GM21515 (cell line): ENCODE measurements around the gene SYPL1.

Experiments
- ATAC-seq: cut with Tn5 transposase; IDR thresholded peaks from one replicate; pipeline ENCODE4 v1.9.1; 2021; ENCODE audit not compliant: unreplicated experiment

Gene SYPL1

GRCh38 chr7:106053109-106053508, 59.0 kb downstream of the SYPL1 start:
- no peak for ATAC-seq

- no peak for ATAC-seq
Measured at GRCh38 chr7:106052681-106053080, 59.4 kb downstream of the SYPL1 start.

- ATAC-seq, result no peak
Measured at GRCh38 chr7:106050746-106051117, 61.4 kb downstream of the SYPL1 start.

DNA sequence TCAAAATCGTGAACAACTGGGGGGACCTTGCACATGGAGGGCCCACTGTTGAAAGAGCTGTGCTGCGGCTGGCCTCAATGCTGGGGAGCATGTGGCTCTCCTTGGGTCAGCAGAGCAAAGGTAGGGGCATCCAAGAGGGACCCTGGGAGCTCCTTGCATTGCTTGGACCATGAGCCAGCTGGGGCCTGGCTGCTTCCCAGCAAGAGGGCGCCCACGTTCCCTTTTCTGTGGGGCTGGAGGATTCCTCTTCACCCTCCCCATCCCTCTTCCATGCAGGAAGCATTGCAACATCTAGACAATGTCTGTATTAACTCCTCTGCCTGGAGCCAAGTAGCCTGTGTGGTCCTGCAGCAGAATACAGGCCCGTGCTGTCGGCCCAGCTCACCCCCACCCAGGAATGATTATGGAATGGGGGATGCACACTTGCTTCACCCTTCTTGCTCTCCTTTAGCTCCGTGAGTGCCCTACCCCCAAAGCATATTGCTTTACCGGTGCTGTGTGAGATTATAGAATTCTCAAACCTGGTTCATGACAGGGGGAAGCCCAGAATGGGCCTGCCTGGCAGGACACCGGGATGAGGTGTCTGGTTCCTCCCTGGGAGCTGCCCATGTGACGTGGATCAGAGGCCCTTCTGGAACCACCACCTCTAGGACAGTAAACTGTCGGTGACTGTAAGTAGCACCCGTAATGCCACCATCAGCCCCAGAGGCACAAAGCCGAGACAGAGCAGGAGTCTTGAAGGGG, 61.9 kb downstream of the SYPL1 start:
- no peak for ATAC-seq

- ATAC-seq, result no peak
Measured at GRCh38 chr7:106049139-106049752, 62.9 kb downstream of the SYPL1 start.

GRCh38 chr7:106048706-106049020, 63.4 kb downstream of the SYPL1 start:
- no peak for ATAC-seq

DNA sequence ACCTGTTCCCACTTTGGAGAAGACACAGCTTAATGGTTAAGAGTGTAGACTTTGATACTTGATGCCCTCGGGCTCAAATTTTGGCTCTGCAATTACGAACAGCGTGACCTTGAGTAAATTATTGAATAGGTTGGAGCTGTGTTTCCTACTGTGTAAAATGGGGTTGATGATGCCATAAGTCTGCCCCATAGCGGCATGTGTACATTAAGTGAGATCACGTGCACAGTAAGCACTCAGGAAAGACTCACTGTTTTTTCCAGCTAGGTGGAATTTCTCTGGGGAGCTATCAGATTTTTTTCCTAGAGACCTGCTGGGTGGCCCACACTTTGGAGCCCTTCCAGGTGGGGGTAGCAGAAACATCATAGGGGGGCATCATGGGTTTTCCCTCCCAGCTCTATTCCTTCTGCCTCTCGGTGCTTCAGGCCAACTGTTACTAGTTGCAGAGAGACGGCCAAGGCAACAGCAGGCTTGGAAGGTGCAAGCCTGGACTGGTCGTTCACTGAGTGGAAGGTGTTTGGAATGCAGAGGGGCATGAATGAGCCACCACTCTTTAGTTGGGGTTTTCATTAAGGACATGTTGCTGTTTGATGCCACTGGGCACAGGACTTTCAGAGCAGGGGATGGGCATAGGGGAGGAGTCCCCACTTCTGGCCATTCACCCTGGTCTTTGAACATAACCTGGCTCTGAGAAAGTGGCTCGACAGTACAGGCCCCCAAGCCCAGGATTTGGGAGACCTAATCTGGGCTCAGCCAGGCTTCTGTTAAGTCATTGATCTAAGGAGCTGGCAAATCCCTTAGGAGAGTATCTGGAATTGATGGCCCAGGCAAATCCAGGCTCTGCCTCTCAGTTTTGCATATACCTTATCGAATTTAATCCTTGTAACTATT, 64.0 kb downstream of the SYPL1 start:
- ATAC-seq, result no peak

DNA sequence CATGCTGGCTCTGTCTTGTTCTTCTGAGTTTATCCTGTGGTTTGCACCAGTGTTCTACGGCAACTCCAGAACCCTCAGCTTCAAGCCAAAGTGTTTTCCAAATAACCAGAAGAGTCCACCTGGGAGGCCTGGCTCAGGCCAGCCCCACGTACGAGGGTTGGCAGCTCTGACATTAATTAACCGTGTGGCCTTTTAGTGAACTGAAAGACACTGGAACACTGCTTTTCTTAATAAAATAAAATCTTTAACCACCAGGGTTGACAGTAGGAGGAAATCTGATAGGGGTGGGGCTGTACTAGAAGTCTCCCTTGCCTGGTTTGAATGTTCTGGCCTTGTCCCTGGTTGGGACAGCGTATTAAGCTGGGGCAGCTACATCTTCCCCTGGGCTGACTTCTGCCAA, 64.9 kb downstream of the SYPL1 start:
- ATAC-seq, result no peak

DNA sequence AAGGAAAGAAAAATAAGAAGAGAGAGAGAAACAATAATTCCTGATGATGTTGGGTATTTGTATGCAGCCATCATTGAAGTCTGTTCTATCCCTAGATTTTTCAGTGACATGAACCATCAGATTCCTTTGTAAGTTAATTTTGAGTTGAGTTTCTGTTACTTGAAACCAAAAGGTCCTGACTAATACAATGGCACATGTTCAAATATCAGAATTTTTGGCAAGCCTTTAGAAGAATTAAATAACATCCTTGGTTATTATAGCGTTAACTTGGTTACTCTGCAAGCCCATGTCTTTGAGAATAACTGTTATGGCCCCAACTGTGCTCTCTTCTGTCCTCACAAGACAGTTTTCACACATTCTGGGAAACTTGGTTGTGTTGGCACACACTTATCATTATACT, 66.5 kb downstream of the SYPL1 start:
- ATAC-seq, result no peak

GRCh38 chr7:106045139-106045538, 67.0 kb downstream of the SYPL1 start:
- ATAC-seq, result no peak

- ATAC-seq, result no peak
Measured at GRCh38 chr7:106042196-106042611, 69.9 kb downstream of the SYPL1 start.

DNA sequence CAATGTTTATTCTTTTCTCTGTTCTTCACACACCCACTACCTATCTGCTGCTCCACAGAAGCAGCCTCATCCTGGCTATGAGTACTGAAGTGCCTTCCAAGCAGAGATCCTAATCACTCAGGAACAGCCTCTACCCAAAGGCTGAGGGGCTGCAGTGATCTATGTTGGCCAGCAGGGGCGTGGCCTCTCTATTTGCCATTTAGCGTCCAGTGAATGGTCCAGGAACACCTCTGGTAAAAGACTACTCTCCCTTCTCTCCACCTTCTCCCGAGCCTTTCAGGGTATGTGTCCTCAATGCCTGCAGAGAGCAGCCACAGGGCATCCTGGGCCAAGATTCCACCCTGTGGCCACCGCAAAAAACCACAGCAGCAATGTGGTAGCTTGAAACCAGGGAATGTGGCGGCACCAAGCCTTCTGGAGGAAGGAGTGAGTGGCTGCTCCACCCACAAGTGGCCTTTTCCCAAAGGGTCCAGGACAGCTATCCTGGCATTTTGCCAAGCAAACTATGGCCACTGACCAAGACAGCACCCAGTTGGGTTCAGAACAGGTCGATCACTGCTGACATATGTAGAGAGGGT, 70.9 kb downstream of the SYPL1 start:
- ATAC-seq, result no peak
